Activated CD4-positive, alpha-beta T cell treated with anti-CD3 and anti-CD28 coated beads for 4 hours (primary cell): ENCODE data around the gene ZNF354B.
"Not testable (repeated sequence)": the region's sequence is repeated elsewhere in the genome, so short reads cannot be mapped to it uniquely, and the experiment has no call there.

Experiments used
- DNase-seq, 2 donors: peaks; one replicate each; pipeline ENCODE4 v3.0.0-alpha.2; 2020

Gene ZNF354B

DNA sequence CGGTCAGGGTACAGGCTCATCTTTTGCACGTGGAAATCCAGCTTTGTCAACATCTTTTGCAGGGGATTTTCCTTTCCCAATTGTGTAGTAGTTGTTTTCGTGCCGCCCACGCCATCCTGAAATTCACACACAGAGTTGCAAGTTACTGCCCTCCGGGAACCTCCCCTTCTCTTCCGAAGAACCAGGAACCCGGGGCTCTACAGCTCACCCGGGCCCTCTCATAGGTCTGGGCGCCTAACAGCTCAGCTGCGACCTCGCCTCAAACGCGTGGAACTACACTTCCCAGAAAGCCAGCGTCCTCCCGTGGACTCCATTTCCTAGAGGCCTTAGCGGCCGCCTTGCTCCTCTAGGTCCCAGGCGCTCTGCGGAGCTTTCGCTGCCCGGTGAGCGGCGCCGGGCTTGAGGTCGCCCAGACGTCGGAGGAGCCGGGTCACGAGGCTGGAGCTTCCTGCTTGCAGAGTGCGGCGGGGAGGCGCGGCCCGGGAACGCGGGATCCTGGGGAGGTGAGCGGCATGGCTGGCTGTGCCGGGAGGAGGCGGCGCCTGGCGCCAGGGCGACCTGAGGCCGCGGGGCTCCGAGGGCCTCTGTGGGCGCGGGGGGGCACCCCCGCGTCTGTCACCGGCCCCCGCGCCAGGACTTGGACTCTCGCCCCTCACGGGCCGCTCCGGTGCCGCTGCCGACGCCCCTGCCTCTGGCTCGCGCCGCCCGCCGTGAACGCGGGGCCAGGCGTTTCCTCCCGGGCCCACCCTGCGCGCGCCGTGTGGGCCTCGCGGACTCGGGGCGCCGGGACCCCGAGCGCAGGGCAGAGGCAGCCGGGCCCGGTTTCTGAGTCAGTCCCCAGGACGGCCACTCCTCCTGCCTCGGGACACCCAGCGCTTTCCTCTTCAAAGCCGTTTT is at the start of gene ZNF354B:
ZNF354B (plus strand) TSS at position 329 of the 897 bp plus-strand sequence. CDS start 1,095 bp downstream, outside the sequence.
- peak; percentile 82 to 84 for DNase-seq

DNA sequence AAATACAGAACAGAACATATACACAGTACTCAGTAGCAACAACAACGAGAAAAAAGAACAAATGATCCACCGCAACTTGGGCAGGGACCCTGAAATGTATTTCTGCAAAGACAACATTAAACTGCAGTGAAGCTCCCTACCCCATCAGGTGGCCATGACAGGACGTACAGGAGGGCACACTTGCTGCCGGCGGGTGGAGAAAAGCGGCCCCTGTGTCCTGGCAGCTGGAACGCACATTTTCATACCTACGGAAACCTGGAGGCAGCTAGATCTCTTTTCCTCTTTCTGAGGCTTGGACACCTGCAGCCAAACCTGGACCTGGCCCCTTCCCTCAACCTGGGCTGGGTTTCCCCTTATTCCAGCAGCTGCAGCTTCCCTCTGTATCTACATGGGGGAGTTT is 42.2 kb upstream of the ZNF354B start:
- DNase-seq = no peak

DNA sequence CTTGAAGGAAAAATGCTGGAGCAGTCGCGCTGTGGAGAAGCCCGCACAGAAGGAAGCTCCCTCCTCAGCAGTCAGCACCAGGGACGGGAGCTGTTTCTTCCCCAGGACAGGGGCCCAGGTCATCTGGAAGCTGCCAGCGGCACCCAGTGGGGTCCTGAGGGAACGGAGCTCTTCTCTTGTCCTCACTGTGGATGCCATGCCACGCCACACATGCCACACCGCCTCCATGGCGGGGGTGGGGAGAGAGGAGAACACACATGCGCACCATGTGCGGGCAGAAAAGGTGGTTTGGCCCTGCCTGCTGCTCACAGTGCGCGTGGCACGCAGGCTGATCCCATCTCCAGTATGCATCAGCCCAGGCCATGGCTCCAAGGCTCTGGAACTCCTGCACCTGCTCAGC is 41.7 kb upstream of the ZNF354B start:
- DNase-seq = no peak

DNA sequence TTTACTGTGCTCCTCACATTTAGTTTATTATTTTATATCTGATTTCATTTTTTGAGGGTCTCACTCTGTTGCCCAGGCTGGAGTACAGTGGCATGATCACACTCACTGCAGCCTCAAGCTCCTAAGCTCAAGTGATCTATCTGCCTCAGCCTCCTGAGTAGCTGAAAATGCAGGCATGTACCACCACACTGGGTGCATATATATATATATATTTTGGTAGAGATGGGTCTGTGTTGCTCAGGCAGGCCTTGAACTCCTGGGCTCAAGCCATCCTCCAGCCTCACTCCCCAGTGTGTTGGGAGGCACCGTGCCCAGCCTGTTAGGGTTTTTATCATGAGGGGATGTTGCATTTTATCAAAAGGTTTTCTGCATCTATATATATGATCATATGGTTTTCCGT is 39.8 kb upstream of the ZNF354B start:
- DNase-seq = no peak

DNA sequence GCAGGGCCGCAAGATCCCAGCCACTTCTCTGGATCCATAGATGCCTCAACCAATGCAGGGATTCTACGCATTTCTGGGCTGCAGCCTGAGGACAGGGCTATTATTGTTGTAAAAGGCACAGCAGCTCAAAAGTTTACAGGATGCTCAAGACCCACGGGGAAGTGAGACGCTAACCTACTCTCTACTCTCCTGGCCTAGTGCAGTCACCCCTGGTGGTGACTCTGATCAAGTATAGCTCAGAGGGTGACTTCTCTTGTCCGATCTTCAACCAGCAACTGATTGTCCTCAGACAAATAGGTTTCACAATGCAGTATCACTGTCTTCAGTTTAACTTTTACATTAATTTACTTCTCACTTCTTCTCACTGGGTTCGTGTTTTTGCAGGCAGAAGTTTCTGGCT is 34.3 kb upstream of the ZNF354B start:
- no peak for DNase-seq

DNA sequence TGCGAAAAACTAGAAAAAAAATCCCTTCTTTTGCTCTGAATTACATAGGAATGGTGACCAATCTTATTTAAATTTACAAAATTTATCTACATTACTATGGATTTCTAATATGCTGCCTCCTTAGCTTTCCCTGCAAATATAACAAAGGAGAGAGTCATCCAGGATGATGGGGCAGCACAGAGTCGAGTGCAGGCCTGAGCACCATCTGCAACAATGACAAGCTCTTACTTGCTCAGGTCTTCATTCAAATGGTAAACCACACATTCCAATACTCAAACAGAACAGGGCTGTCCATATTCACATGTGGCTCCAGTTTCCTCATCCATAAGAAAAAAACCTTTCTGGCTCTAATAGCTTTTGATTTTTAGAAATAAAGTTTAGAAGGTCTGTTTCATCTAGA is 33.5 kb upstream of the ZNF354B start:
- no peak for DNase-seq

DNA sequence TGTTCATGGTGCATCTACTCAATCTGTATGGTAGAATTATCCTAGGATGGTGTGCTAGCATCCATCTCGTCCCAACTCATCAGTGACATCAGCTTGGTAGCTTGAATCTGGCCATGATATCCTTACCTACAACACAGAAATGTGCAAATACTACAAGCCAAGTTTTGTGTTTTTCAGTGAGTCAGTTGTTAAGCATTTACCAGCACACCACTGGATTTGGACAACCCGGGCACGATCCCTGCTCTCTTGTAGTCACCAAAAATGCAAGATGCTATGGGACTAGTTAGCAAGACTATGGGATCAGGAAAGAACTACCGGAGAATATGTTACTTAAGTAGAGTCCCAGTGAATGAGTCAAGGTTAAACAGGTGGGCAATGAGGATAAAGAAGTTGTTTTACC is 32.1 kb upstream of the ZNF354B start:
- no peak for DNase-seq

DNA sequence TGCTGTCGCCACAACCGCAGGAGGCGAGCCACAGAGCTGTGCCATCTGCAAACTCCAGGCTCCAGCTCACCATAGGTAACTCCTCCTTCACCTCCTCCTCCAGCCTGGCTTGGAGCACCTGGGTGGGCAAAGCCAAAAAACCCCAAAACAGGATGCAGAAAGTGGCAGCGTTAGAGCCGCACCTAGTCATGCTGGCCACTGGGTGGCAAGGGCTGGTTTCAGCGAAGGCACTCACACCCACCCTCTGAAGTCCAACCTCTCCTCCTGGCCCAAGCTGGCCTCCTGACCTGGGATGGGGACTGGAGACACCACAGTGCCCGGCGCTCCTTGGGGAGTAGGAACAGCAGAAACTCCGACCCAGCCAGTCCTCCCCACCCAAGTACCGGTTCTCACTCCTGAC is 28.7 kb upstream of the ZNF354B start:
- no peak for DNase-seq

DNA sequence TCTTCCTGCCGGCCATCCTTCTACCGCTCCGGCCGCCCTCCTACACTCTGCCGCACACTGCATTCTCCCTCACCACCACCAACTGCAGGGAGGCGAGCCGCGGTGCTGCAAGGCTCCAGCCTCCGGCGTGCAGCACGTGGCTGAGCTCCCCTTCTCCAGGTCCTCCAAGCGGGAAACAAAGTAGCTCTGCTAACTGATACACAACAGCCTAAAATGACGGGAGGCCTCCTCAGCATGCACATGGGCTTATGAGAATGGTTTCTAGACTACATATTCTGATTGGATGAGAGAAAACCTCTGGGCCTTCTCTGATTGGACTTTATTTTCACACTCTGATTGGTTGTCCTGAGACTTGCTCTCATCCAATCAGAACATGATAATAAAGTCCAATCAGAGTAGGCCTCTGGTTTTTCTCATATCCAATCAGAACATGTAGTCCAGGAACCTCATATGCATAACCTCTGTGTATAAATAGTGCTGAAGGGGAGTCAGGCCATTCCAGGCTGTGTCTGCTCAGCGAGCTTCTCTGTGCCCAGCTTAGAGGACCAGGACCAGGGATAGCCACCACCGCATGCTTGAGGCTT is 27.0 kb upstream of the ZNF354B start:
- DNase-seq = no peak

DNA sequence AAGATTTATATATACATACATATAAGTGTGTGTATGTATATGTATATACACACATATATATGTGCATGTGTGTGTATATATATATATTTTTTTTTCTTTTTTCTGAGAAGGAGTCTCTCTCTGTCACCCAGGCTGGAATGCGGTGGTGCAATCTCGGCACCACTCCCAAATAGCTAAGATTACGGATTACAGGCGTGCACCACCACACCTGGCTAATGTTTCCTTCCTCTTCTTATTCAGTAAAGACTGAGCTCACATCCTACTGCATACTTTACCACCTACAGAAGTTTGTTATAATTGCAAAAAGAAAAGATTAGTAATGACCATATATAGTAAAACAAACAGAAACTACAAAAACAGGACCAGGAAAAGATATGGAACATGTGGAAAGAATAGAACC is 23.1 kb upstream of the ZNF354B start:
- no peak for DNase-seq

DNA sequence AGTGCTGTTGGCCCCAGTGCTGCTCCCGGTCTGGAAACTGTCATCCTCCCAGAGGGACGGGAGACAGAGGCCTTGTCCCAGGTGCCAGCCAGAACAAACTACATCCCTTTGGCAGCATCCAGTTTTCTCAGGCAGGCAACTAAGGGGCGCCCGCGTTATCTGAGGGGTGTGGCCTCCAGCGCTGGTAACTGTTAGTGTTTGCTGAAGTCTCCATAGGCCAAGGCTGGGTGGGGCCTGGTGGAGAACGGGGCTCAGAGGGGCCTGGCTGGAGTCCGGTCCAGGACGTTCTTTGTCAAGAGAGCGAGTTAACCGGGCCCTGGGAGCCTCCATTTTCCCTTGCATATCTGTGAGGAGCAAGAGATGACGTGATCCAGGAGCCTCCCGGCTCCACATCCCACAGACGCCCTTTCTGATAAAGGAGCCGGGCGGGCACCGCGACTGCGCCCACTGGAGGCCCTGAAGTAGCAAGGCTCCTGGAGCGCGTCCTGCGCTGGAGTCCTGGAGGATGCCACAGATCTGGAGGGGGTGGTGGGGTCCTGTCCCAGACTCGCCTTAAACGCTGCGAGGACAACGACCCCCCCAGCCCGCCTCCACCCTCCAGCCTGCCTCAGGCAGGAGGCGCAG is 20.9 kb upstream of the ZNF354B start:
- not testable (repeated sequence) for DNase-seq

DNA sequence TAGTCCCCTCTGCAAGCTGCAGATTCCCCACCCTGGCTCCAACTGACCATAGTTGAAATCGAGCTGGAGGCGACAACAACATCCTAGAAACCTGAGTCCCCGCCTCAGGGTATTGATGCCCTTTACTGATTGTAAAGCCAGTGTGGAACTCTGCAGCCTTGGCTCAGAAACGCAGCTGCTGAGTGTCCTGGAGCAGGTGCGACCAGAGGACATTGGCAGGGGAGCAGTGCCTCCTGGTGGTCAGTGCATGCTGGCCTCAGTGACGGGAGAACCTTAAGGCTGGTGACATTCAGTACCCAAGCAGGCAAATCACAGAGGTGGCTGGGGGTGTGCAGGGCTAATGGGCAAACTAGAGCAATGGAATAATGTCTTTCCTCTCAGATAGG is 20.4 kb upstream of the ZNF354B start:
- DNase-seq = peak; percentile 11 to 37

DNA sequence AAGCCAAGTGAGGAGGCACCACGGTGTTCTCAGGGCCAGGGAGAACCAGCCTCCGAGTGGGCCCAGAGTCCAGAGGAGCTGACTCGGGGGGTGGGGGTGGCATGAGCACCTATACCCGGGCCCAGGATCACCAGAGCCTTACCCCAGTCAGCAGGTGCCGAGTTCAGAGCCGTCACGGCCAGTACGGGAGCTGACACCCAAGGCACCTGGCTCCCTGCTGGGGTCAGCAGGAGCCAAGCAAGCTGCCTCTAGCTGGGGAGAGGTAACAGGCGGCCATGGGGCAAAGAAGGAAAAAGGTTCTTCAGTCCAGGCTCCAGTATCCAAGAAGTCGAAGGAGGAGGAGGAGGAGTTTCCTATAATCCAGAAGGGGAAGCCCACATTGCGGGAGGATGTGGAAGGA is 19.4 kb upstream of the ZNF354B start:
- not testable (repeated sequence) for DNase-seq

DNA sequence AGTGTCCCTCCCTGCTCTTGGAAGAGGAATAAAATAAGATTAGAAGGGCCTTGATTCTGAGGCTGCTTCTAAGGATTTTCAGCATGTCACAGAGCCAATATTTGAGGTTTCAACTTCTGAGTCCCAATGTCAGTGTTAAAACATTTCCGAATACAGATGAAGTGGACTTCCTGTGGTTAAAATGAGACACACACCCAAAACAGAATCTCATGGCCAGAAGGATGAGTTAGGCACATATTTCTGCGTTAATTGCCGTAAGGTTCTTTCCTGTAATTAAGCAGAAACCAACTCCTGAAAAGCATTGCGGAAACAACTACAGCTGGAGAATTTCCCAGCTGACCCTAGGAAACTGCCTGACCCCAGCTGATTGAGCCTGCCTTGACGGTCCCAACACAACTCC is 10.4 kb upstream of the ZNF354B start:
- DNase-seq = no peak

DNA sequence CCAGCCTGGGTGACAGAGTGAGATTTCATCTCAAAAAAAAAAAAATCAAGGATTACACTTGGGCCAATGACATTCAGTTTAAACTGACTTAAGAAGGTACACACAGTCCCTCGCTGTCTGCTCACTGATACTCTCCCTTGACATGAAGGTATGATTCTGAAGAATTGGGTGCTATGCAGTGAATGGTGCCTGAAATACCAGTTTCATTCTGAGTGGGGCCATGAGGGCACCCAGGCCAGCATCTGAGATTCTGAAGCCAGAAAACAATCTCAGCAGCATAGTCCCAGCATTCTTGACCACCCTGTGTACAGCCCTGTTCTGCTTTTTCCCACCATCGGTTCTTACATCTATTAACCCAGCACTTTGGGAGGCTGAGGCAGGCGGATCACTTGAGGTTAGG is 7.8 kb upstream of the ZNF354B start:
- DNase-seq = no peak

DNA sequence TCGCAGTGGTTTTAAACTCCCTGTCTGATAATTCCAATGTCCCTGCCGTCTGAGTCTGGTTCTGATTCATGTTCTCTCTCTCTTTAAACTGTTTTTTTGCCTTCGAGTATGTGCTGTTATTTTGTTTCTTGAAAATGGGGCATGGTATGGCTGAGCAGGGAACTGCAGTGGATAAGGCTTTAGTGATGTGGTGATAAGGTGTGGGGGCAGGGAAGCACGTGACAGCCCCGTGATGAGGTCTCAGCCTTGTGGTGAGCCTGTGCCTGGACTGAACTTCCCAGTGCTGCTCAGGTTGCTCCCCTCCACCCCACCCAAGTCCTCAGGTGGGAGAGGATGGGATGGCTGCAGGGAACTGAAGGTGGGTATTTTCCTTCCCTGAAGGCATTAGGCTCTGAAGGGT is 5.5 kb upstream of the ZNF354B start:
- DNase-seq = no peak

DNA sequence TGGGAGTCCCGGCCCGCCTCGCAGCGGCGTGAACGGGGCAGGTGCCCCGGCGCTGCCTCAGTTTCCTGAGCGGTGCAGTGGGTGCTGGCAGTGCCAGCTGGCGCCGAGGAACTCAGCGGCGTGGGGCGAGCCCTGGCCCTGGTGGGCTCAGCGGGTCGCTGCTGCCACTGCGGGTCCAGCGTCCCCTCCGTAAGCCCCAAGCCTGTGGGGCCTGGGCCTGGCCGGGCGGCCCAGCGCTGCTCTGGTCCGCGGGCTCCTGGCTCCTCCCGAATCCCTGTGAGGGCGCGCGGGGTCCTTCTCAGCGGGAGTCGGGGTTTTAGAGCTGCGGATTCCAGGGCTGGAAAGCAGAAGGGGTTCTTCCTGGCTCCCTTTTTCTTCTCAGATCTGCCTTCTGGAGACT is 862 bp downstream of the ZNF354B start:
- not testable (repeated sequence) for DNase-seq

DNA sequence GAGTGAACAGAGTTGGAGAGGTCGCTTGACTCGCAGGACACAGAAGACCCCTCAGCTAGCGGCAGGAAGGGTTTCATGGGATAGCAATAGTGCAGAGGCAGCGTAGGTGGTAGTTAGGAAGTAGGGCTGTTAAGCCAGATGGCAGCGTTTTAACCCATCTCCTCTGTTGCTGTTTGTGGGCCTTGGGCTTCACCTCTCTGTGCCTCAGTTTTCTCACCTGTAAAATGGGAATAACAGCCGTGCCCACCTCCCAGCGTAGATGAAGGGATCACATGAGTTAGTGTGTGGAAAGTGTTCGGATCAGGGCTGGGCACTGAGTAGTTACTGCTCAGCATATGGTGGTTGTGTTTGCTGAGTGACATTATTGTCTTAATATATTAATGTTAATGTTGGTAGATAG is 1.9 kb downstream of the ZNF354B start:
- DNase-seq = no peak

DNA sequence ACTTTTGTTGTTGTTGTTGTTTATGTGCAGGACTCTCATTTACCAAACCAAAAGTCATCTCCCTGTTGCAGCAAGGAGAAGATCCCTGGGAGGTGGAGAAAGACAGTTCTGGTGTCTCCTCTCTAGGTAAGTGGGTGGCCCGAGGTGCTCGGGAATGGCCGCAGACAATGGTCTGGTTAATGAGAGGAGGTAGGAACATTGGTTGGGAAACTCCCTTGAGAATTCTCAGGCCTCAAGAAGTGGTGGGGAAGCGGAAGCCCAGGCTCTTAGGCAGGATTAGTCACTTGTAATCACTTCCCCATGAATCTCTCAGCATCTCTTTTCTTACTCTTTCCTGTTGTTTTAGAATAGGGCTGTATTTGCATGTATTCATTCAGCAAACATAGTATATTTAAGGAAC is 7.2 kb downstream of the ZNF354B start:
- DNase-seq = no peak

DNA sequence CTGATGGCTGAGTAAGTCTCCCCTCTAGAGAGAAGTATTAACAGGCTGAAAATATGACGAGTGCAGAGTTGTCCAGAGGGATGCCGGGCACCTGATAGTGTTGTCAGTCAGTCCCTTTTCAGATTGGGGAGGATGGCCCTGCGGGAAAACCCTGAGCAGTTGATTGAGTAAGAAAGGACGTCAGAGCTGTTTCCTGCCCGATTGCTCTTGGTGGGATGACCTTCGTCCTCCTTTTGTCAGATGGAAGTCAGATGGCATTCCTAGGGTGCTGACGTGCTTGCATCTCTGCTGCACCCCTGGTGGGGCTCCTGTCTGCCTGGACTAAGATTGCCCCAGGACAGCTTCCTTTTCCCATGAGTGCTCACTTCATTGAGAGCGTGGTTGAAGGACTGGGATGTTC is 9.8 kb downstream of the ZNF354B start:
- DNase-seq = no peak

DNA sequence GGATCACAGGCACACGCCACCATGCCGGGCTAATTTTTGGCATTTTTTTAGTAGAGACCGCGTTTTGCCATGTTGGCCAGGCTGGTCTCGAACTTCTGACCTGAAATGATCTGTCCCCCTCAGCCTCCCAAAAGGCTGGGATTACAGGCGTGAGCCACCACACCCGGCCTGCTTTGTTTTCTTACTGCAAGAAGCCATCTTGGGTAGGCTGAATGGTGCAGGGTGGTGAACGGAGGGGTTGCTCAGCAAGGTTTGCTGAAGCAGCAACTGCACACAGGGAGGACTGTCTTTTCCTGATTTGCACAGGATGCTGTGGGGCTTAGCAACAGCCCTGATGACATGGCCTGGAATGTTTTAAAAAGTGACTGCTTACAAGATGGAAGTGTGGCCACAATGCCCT is 10.7 kb downstream of the ZNF354B start:
- DNase-seq = no peak

DNA sequence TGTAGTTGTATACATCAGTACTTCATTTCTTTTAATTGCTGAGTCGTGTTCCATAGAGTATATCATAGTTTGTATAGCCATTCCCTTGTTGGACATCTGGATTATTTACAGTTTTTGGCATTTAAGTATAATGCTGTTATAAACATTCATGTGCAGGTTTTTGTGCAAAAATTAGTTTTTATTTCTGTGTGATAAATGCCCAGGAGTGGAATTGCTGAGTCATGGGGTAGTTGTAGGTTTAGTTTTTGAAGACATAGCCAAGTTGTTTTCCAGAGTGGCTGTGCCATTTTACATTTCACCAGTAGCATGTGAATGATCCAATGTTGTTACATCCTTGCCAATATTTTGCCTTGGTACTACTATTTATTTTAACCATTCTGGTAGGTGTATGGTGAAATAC is 12.5 kb downstream of the ZNF354B start:
- no peak for DNase-seq

DNA sequence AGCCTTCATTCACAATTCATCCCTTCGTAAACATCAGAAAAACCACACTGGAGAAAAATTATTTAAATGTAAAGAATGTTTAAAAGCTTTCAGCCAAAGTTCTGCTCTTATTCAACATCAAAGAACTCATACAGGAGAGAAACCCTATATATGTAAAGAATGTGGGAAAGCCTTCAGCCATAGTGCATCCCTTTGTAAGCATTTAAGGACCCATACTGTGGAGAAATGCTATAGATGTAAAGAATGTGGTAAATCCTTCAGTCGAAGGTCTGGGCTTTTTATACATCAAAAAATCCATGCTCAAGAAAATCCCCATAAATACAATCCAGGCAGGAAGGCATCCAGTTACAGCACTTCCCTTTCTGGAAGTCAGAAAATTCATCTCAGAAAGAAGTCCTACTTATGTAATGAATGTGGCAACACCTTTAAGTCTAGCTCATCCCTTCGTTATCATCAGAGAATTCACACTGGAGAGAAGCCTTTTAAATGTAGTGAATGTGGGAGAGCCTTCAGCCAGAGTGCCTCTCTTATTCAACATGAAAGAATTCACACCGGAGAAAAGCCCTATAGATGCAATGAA is 23.5 kb downstream of the ZNF354B start:
- not testable (repeated sequence) for DNase-seq
